Mucosa of descending colon (tissue), 3 donors: Measurements from ENCODE around the gene HDAC4. TPM values are rescaled to one million over a fixed set of nuclear protein-coding genes. Genes with fewer than 3 reads are reported as not detected.
A peak's percentile ranks its signal among the peaks of the same experiment; 100 is the strongest.

Experiments used
- ATAC-seq: fragments of 200-7000 bp; cut with Tn5 transposase; one replicate; pipeline ENCODE4 v1.9.1; 2020; ENCODE audit warnings: mild to moderate bottlenecking, moderate library complexity
- DNase-seq, 3 donors: peaks; one replicate each; pipeline ENCODE4 v3.0.0-alpha.2; 2020
- H3K36me3 ChIP-seq: fragments of 200-600 bp; one replicate; pipeline ENCODE4 v1.8.0; 2021; ENCODE audit warnings: low read depth, mild to moderate bottlenecking
- H3K4me1 ChIP-seq: fragments of 200-600 bp; one replicate; pipeline ENCODE4 v1.8.0; 2021; ENCODE audit warnings: low read depth, mild to moderate bottlenecking
- H3K4me3 ChIP-seq: fragments of 200-600 bp; one replicate; pipeline ENCODE4 v1.8.0; 2021; ENCODE audit warnings: mild to moderate bottlenecking
- H3K9me3 ChIP-seq: fragments of 200-600 bp; one replicate; pipeline ENCODE4 v1.8.0; 2021; ENCODE audit warnings: mild to moderate bottlenecking
- intact Hi-C, 2 donors: fragments of 100-400 bp; cut with DNase I in 1 of 2; cut with micrococcal nuclease in 1 of 2; formaldehyde crosslinking; loops; one replicate each; pipeline versions ENCODE4 v1.11.0 to v1.11.1; 2022; cut with DNase I, micrococcal nuclease
- total RNA-seq, 3 donors: library from RNA; stranded (reverse); fragmentation: NEBNext Ultra II Directional in 2 of 3; extraction: Animal tissue kit (Norgen Biotek cat#: 25700) in 2 of 3; gene quantifications; one replicate each; pipeline versions ENCODE4 v1.2.1 to v1.2.4, GENCODE V29; 2021 to 2023
- TF ChIP-seq, protein P1 (sequence below): fragments of 200-600 bp; IDR thresholded peaks from one replicate; pipeline ENCODE4 v1.8.0; 2022; ENCODE audit warnings: antibody characterized with exemption, mild to moderate bottlenecking
- donor health status: DM: no; HTN: no; CAD: no; lungs with moderate emphysema.
- donor health status: DM: no; HTN: no; CAD: no.
- donor health status: DM: no; HTN: yes; CAD: no.

Gene HDAC4
- total RNA-seq, 3 donors from 2014 or later = 41.4 to 147 (median 44.0) TPM

DNA sequence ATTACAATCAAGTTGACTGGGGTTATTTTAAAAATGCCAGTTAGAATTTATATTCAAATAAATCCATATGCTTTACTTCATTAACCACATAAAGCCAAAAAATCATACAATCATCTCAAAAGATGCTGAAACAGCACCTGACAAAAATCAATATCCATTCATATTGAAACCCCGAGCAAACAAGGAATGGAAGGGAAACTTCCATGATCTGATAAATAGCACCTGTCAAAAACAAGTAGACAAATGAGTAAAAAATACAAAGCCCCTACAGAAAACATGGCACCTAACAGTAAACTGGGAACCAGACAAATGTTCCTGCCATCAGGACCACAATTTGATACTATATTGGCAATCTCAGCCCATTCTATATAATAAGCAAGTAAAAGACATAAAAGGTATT lies 227.5 kb downstream of the HDAC4 start:
- TF ChIP-seq, protein P1, sequence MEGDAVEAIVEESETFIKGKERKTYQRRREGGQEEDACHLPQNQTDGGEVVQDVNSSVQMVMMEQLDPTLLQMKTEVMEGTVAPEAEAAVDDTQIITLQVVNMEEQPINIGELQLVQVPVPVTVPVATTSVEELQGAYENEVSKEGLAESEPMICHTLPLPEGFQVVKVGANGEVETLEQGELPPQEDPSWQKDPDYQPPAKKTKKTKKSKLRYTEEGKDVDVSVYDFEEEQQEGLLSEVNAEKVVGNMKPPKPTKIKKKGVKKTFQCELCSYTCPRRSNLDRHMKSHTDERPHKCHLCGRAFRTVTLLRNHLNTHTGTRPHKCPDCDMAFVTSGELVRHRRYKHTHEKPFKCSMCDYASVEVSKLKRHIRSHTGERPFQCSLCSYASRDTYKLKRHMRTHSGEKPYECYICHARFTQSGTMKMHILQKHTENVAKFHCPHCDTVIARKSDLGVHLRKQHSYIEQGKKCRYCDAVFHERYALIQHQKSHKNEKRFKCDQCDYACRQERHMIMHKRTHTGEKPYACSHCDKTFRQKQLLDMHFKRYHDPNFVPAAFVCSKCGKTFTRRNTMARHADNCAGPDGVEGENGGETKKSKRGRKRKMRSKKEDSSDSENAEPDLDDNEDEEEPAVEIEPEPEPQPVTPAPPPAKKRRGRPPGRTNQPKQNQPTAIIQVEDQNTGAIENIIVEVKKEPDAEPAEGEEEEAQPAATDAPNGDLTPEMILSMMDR = no peak
- Histone ChIP-seq H3K4me3 (no peak overlapping the region), H3K9me3 (peaks cover 20% of the 10 kb centered on the region), H3K36me3 (no peaks in the 10 kb centered on the region), H3K4me1 (no peaks in the 10 kb centered on the region)
- intact Hi-C loops = no loop called here
- DNase-seq (no peak), ATAC-seq (no peak)

DNA sequence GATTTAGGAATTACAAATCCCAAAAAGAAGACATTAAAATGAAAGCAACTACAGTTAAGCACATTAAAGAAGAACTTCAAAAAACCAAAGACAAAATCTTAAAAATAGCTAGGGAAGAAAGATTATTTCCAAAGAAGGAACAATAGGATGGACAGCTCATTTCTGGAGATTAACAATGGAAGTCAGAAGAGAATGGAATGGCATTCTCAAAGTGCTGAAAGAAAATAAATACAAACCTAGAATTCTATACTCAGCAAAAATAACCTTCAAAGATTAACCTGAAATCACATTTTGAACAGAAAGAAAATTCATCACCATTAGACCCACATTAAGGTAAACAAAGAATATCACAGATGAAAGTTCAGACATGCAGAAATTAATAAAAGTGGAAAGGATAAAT lies 229.2 kb downstream of the HDAC4 start:
- Histone ChIP-seq H3K4me1 (no peaks in the 10 kb centered on the region), H3K9me3 (peaks cover 20% of the 10 kb centered on the region), H3K4me3 (no peak overlapping the region), H3K36me3 (no peaks in the 10 kb centered on the region)
- TF ChIP-seq, protein P1 = no peak
- no peak for DNase-seq
- intact Hi-C loops = no loop called here
- no peak for ATAC-seq

DNA sequence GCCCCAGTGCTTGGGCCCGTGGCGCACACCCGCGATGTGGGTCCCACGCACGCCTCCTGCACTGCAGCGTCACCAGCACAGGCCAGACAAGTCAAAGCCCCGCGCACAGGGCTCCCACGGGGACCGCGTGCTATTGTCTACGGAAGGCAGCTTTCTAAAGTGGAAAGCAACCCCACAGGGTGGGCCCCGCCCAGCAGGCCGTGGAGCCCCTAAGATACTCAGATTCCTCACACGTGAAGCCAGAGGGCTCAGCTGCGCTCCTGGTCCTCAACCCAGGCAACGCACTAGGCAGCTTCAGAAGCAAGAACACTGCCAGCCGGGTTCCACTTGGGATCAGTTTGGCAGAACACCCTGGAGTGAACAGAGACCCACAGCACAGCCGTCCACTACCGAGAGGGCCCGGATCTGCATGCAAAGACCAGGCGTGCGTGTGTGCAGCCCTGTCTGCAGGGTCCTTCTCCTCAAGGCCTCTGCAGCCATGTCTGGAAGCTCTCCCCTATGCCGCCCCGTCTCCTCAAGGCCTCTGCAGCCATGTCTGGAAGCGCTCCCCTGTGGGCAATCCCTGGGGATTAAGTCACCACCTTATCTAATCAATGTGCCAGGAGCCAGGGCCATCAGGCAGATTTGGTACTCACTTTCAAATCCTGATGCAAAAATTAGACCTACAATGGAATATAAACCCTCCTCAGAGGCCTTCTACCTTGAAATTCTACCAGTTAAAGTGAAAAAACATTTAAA lies 231.3 kb downstream of the HDAC4 start:
- H3K36me3 ChIP-seq = no peaks in the 10 kb centered on the region
- DNase-seq = peak in 2 of 3 donors; percentile 18 to 36
- H3K9me3 ChIP-seq = peaks cover 20% of the 10 kb centered on the region
- intact Hi-C loops = no loop called here
- TF ChIP-seq, protein P1 = no peak
- H3K4me1 ChIP-seq = no peaks in the 10 kb centered on the region
- no peak overlapping the region for H3K4me3 ChIP-seq
- ATAC-seq = no peak

DNA sequence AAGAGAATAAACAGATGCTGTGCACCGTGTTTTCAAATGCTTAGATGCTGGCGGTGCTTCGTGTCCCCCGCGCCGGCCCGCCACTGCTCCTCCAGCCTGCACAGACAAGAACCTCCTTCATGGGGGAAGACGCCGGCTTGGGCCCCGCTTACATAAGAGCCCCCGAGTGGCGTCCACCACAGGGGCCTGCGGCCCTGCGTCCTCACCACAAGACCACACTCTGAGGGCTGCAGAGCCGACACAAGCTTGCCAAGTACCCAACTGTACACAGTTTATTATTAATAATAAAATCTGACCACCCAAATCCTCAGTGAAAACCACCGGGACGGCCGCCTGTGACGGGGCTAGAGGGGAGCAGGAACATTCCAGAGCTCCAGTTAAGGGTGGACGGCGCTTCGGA lies 232.2 kb downstream of the HDAC4 start:
- H3K36me3 ChIP-seq = no peaks in the 10 kb centered on the region
- intact Hi-C loops = no loop called here
- peak in 2 of 3 donors; percentile 18 to 36 for DNase-seq
- no peak for ATAC-seq
- H3K4me1 ChIP-seq = no peaks in the 10 kb centered on the region
- H3K9me3 ChIP-seq = peaks cover 20% of the 10 kb centered on the region
- TF ChIP-seq, protein P1 = no peak
- H3K4me3 ChIP-seq = no peak overlapping the region

DNA sequence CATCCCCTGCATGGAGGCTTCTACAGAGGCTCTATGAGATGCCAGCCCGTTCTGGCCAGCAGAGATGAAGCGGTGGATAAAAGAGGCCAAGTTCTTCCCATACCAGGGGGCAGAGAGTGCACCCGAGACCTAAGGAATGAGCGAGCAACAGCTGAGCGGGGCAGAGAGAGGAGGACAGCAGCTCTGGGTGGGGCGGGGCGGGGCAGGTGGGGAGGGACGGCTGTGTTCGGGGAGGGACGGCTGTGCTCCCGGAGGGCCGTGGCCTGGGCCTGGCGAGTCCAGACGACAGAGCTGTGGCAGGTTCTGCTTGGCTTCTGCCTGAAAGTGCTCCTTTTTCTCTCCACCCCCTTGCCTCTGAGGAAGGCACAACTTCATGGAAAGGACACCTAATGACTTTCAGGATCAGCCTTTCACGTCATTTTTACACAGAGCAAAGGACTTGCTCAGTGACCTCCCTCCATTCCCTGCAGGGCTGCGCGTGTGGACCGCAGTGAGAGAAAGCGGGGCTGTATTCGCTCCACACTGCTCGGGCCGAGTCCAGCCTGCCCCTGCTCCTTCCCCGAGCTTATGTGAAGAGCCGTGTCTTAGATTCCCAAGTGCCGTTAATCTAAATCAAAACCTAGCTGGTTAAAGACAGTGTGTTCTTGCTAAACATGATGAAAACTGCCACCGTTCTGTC lies 232.9 kb downstream of the HDAC4 start:
- intact Hi-C loops = no loop called here
- ATAC-seq (peak; percentile 54), DNase-seq (peak; percentile 21 to 47 (median 37))
- no peaks in the 10 kb centered on the region for H3K36me3 ChIP-seq
- H3K4me3 ChIP-seq = no peak overlapping the region
- H3K9me3 ChIP-seq = peaks cover 20% of the 10 kb centered on the region
- TF ChIP-seq, protein P1 = no peak
- no peaks in the 10 kb centered on the region for H3K4me1 ChIP-seq
